ENCODE measurements around the gene PSAPL1.

The PSAPL1 gene

DNA sequence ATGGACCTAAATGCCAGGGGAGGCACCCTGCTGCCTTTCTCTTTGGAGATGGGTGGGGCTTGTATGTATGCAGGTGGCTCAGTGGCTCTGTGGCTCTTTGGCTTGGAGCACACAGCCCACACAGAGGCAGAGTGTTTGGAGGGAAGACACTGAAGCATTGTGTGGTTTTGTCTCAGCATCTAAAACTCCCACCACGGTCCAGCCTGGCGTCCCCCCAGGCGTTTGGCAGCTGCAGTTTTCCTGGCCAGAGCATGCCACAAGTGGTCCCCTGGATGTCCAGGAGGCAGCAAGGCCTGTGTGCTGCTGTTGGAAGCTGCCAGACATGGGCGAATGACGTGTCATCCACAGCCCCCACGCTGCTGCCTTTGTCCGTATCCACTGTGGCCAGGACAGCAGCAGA lies 32.2 kb upstream of the PSAPL1 start:
- no peak overlapping the region for H3K4me3 ChIP-seq (ENCODE audit: low read depth, low read length)
- TF ChIP-seq CTCF (conservative IDR thresholded peaks at IDR 0.05; ENCODE audit: low read depth, low read length): no peak
- no peak for DNase-seq (ENCODE audit: low read depth)

GRCh38 chr4:7466215-7466614 lies 31.5 kb upstream of the PSAPL1 start:
- no peak for DNase-seq (ENCODE audit: low read depth)
- no peak overlapping the region for H3K4me3 ChIP-seq (ENCODE audit: low read depth, low read length)
- TF ChIP-seq CTCF (conservative IDR thresholded peaks at IDR 0.05; ENCODE audit: low read depth, low read length): no peak

DNA sequence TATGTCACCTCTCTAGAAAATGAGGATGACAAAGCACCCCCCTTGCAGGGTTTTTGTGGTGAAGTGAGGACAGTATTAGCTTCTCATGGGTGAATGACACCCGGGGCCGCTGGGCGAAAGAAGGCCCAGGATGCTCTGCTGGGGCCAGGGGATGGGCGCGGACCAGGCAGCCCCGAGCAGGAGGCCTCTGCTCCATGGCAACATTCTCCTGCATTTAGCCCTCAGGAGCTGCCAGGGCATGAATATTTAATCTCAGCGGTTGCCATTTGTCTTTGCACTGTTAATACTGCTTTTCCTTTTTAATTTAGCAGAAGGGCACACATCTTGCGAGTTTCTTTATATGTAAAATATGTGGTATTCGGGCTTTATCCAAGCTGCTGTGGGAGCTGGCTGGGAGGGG lies 30.3 kb upstream of the PSAPL1 start:
- DNase-seq (ENCODE audit: low read depth): no peak
- no peak for TF ChIP-seq CTCF (conservative IDR thresholded peaks at IDR 0.05; ENCODE audit: low read depth, low read length)
- no peak overlapping the region for H3K4me3 ChIP-seq (ENCODE audit: low read depth, low read length)

- H3K4me3 ChIP-seq (ENCODE audit: low read depth, low read length): no peak overlapping the region
- no peak for TF ChIP-seq CTCF (conservative IDR thresholded peaks at IDR 0.05; ENCODE audit: low read depth, low read length)
- no peak for DNase-seq (ENCODE audit: low read depth)
Measured at GRCh38 chr4:7464259-7464655, 29.5 kb upstream of the PSAPL1 start.

DNA sequence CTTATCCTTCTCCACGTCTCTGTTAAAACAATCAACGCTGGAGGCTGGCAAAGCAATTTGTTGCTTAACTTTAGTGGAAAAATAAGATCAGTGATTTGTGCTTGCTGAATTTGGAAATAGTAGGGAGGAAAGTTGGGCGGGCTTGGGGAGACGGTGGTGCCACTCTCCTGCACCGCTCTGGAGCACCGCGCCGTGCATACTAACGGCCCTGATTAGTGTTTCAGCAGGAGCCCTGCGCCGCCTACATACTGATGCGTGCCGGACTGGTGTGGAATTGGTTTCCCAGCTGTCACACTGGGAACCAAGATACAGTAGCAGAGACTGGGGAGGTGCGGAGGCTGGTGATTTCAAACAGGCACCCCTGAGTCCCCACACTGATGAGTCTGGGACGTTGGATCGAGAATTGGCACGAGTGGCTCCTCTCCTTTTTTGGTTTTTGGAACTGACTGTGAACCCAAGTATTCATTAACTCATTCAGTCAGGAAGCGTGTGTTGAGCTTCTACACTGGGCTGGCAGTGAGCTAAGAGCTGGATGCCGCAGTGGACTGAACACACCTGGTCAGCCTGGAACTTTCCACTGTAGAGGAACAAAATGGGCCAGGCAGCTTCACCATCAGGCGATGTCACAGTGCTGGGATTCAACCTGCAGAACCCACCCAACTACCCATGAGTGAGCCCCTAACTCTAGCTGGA lies 29.0 kb upstream of the PSAPL1 start:
- TF ChIP-seq CTCF (conservative IDR thresholded peaks at IDR 0.05; ENCODE audit: low read depth, low read length): no peak
- no peak overlapping the region for H3K4me3 ChIP-seq (ENCODE audit: low read depth, low read length)
- DNase-seq (ENCODE audit: low read depth): no peak

GRCh38 chr4:7462509-7462971 lies 27.8 kb upstream of the PSAPL1 start:
- TF ChIP-seq CTCF (conservative IDR thresholded peaks at IDR 0.05; ENCODE audit: low read depth, low read length): peak; percentile 37
- no peak overlapping the region for H3K4me3 ChIP-seq (ENCODE audit: low read depth, low read length)
- peak; percentile 23 for DNase-seq (ENCODE audit: low read depth)

- no peak for DNase-seq (ENCODE audit: low read depth)
- no peak overlapping the region for H3K4me3 ChIP-seq (ENCODE audit: low read depth, low read length)
- TF ChIP-seq CTCF (conservative IDR thresholded peaks at IDR 0.05; ENCODE audit: low read depth, low read length): peak; percentile 23
Measured at GRCh38 chr4:7461230-7461629, 26.5 kb upstream of the PSAPL1 start.

All from choroid plexus epithelial cell (primary cell).